GM23248 (cell line): ENCODE data around the gene CASKIN1.

Source experiments
- EZH2 ChIP-seq: fragments of 200-600 bp; sonication (generic); IDR thresholded peaks from 2 replicates; pipeline ENCODE4 v1.6.1; 2018; ENCODE audit warnings: antibody characterized with exemption, mild to moderate bottlenecking; ENCODE audit not compliant: insufficient read depth, poor library complexity, severe bottlenecking
- EZH2phosphoT487 ChIP-seq: fragments of 200-600 bp; sonication (generic); IDR thresholded peaks from 2 replicates; pipeline ENCODE4 v1.6.1; 2018; ENCODE audit warnings: antibody characterized with exemption, moderate library complexity, mild to moderate bottlenecking, low read depth; ENCODE audit not compliant: insufficient read depth

DNA sequence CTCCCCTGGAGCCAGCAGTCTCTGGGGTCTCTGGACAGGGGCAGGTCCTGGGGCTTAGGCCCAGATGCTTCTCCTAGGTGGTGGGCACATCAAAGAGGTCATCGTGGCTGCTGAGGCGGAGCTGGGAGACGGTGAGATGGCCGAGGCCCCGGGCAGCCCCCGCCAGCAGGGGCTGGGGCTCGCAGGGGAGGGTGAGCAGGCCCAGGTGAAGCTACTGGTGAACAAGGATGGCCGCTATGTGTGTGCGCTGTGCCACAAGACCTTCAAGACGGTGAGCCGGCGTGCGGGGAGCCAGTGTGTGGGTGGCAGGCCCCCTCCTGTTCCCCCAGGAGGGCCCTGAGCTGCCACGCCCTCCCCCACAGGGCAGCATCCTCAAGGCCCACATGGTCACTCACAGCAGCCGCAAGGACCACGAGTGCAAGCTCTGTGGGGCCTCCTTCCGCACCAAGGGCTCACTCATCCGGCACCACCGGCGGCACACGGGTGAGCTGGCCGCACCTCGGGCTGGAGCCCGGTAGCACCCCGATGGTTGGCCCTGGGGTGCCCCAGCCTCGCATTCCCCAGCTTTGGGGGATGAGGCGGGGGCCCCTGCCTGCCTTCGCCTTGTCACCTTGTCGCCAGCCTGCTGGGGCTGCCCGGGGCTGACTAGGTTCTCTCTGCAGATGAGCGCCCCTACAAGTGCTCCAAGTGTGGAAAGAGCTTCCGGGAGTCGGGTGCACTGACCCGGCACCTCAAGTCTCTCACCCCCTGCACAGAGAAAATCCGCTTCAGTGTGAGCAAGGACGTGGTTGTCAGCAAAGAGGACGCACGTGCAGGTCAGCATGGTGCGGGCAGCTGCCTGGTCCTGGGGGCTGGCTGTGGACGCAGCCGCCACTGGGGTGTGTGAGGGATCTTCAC lies 35.9 kb upstream of the CASKIN1 start:
- no peak for TF ChIP-seq EZH2
- TF ChIP-seq EZH2phosphoT487, result no peak
